Neural cell (in vitro differentiated cells): ENCODE measurements around the gene FCER2. TPM values are rescaled to one million over a fixed set of nuclear protein-coding genes. Genes with fewer than 3 reads are reported as not detected.

Experiments used
- H2AFZ ChIP-seq: fragments of 200-600, 300-800 bp; sonication (generic), shearing (Covaris generic); 2 replicates; pipeline ENCODE4 v1.6.0; 2014; ENCODE audit warnings: low read depth, mild to moderate bottlenecking, antibody characterized with exemption, low read length, moderate library complexity
- H3F3A ChIP-seq: fragments of 200-600 bp; shearing (Covaris generic); 2 replicates; pipeline ENCODE4 v1.6.1; 2016; ENCODE audit warnings: mild to moderate bottlenecking, moderate library complexity, mixed read lengths, antibody characterized with exemption, low read length; ENCODE audit not compliant: insufficient read depth, poor library complexity, severe bottlenecking
- H3K27ac ChIP-seq: fragments of 200-600, 300-800 bp; sonication (generic), shearing (Covaris generic); 2 replicates; pipeline ENCODE4 v1.5.1; 2014; ENCODE audit warnings: mild to moderate bottlenecking, low read length, moderate library complexity
- H3K27me3 ChIP-seq: fragments of 300-800, 200-600 bp; sonication (generic), shearing (Covaris generic); 2 replicates; pipeline ENCODE4 v1.6.0; 2014; ENCODE audit warnings: mild to moderate bottlenecking, low read depth, low read length, moderate library complexity; ENCODE audit not compliant: insufficient read depth
- H3K36me3 ChIP-seq: fragments of 300-800, 200-600 bp; sonication (generic), shearing (Covaris generic); 2 replicates; pipeline ENCODE4 v1.5.1; 2014; ENCODE audit warnings: mild to moderate bottlenecking, antibody characterized with exemption, low read length, moderate library complexity; ENCODE audit not compliant: insufficient read depth
- H3K4me2 ChIP-seq: fragments of 300-800, 200-600 bp; sonication (generic), shearing (Covaris generic); 2 replicates; pipeline ENCODE4 v1.6.0; 2014; ENCODE audit warnings: mild to moderate bottlenecking, low read length
- H3K4me3 ChIP-seq: fragments of 300-800, 200-600 bp; sonication (generic), shearing (Covaris generic); 2 replicates; pipeline ENCODE4 v1.5.1; 2014; ENCODE audit warnings: mild to moderate bottlenecking, low read length, moderate library complexity
- H3K79me2 ChIP-seq: fragments of 200-600 bp; shearing (Covaris generic); replicated peaks from 2 replicates; pipeline ENCODE4 v1.6.0; 2014; ENCODE audit warnings: mild to moderate bottlenecking, low read length, moderate library complexity; ENCODE audit not compliant: insufficient read depth
- H3K9ac ChIP-seq: fragments of 300-800, 200-600 bp; sonication (generic), shearing (Covaris generic); 2 replicates; pipeline ENCODE4 v1.6.1; 2016; ENCODE audit warnings: mild to moderate bottlenecking, low read length, mixed read lengths
- H3K9me2 ChIP-seq: fragments of 200-600 bp; shearing (Covaris generic); 2 replicates; pipeline ENCODE4 v1.6.1; 2016; ENCODE audit warnings: mild to moderate bottlenecking, low read length, mixed read lengths; ENCODE audit not compliant: insufficient read depth
- H3K9me3 ChIP-seq: fragments of 200-600, 300-800 bp; sonication (generic), shearing (Covaris generic); 2 replicates; pipeline ENCODE4 v1.6.1; 2016; ENCODE audit warnings: mild to moderate bottlenecking, mixed run types, low read length, moderate library complexity, mixed read lengths
- H4K20me1 ChIP-seq: fragments of 200-600 bp; shearing (Covaris generic); 2 replicates; pipeline ENCODE4 v1.6.1; 2016; ENCODE audit warnings: mild to moderate bottlenecking, mixed run types; ENCODE audit not compliant: insufficient read depth
- EP300 ChIP-seq: fragments of 450-650 bp; conservative IDR thresholded peaks from 2 replicates; pipeline ENCODE4 v1.6.1; 2014; ENCODE audit warnings: antibody characterized with exemption, mild to moderate bottlenecking, moderate library complexity; ENCODE audit not compliant: poor library complexity, severe bottlenecking
- EZH2 ChIP-seq: fragments of 200-600, 300-800 bp; shearing (Covaris generic), sonication (generic); IDR thresholded peaks from 2 replicates; pipeline ENCODE4 v1.6.1; 2014; ENCODE audit warnings: antibody characterized with exemption, low read length, borderline replicate concordance, mild to moderate bottlenecking; ENCODE audit not compliant: insufficient read depth, poor library complexity, severe bottlenecking
- MXI1 ChIP-seq: fragments of 450-650 bp; conservative IDR thresholded peaks from 2 replicates; pipeline ENCODE4 v1.6.1; 2014; ENCODE audit warnings: antibody characterized with exemption, mild to moderate bottlenecking; ENCODE audit not compliant: poor library complexity, severe bottlenecking
- POLR2AphosphoS5 ChIP-seq: IDR thresholded peaks from 2 replicates; pipeline ENCODE4 v1.6.1; 2012
- RAD21 ChIP-seq: fragments of 450-650 bp; conservative IDR thresholded peaks from 2 replicates; pipeline ENCODE4 v1.6.1; 2014; ENCODE audit warnings: antibody characterized with exemption, mild to moderate bottlenecking, moderate library complexity
- SMC3 ChIP-seq: fragments of 450-650 bp; conservative IDR thresholded peaks from 2 replicates; pipeline ENCODE4 v1.6.1; 2014; ENCODE audit warnings: antibody characterized with exemption, mild to moderate bottlenecking, moderate library complexity; ENCODE audit not compliant: poor library complexity
- TAF1 ChIP-seq: IDR thresholded peaks from 2 replicates; pipeline ENCODE4 v1.6.1; 2012; ENCODE audit warnings: low read depth
- polyA plus RNA-seq: library from polyadenylated mRNA; depleted of rRNA; stranded (reverse); fragments of >200 nt; gene quantifications from 2 replicates; pipeline ENCODE4 v1.2.3, GENCODE V29; 2014
- TF ChIP-seq, protein P1 (sequence below): fragments of 450-650 bp; IDR thresholded peaks from 2 replicates; pipeline ENCODE4 v1.5.1; 2014; ENCODE audit warnings: antibody characterized with exemption, mild to moderate bottlenecking, moderate library complexity; ENCODE audit not compliant: poor library complexity, severe bottlenecking
- TF ChIP-seq, protein P2 (sequence below): IDR thresholded peaks from 2 replicates; pipeline ENCODE4 v1.6.1; 2012; ENCODE audit warnings: borderline replicate concordance

Gene FCER2
- polyA plus RNA-seq, 1 donor from 2014 or later, result not detected

DNA sequence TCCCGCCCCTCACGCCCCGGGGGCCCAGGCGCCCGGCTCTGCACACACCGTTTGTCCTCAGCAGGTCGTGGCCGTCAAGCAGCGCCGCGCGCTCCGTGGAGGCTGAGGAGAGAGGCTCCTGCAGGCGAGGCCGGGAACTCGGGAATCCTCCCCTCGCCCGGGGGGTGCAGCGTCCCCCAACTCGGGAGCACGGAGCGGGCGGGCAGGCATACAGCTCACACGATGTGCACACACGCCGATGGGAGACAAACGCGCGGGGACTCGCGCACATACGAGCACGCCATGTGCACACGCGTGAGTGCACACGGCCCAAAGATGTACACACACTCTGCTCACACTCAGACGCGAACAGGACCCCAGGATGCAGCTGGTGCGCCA is 29.3 kb upstream of the FCER2 start:
- no peaks in the 10 kb centered on the region for H3K9me2 ChIP-seq
- H3K9me3 ChIP-seq, result no peaks in the 10 kb centered on the region
- H3K27me3 ChIP-seq, result peaks cover 69% of the 10 kb centered on the region
- H3K9ac ChIP-seq, result no peak overlapping the region
- no peak overlapping the region for H3K4me2 ChIP-seq
- no peaks in the 10 kb centered on the region for H3K79me2 ChIP-seq
- no peak for TF ChIP-seq RAD21
- TF ChIP-seq, protein P1, sequence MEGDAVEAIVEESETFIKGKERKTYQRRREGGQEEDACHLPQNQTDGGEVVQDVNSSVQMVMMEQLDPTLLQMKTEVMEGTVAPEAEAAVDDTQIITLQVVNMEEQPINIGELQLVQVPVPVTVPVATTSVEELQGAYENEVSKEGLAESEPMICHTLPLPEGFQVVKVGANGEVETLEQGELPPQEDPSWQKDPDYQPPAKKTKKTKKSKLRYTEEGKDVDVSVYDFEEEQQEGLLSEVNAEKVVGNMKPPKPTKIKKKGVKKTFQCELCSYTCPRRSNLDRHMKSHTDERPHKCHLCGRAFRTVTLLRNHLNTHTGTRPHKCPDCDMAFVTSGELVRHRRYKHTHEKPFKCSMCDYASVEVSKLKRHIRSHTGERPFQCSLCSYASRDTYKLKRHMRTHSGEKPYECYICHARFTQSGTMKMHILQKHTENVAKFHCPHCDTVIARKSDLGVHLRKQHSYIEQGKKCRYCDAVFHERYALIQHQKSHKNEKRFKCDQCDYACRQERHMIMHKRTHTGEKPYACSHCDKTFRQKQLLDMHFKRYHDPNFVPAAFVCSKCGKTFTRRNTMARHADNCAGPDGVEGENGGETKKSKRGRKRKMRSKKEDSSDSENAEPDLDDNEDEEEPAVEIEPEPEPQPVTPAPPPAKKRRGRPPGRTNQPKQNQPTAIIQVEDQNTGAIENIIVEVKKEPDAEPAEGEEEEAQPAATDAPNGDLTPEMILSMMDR, result no peak
- no peak for TF ChIP-seq SMC3
- no peak for TF ChIP-seq EP300
- TF ChIP-seq EZH2, result no peak
- TF ChIP-seq, protein P2, sequence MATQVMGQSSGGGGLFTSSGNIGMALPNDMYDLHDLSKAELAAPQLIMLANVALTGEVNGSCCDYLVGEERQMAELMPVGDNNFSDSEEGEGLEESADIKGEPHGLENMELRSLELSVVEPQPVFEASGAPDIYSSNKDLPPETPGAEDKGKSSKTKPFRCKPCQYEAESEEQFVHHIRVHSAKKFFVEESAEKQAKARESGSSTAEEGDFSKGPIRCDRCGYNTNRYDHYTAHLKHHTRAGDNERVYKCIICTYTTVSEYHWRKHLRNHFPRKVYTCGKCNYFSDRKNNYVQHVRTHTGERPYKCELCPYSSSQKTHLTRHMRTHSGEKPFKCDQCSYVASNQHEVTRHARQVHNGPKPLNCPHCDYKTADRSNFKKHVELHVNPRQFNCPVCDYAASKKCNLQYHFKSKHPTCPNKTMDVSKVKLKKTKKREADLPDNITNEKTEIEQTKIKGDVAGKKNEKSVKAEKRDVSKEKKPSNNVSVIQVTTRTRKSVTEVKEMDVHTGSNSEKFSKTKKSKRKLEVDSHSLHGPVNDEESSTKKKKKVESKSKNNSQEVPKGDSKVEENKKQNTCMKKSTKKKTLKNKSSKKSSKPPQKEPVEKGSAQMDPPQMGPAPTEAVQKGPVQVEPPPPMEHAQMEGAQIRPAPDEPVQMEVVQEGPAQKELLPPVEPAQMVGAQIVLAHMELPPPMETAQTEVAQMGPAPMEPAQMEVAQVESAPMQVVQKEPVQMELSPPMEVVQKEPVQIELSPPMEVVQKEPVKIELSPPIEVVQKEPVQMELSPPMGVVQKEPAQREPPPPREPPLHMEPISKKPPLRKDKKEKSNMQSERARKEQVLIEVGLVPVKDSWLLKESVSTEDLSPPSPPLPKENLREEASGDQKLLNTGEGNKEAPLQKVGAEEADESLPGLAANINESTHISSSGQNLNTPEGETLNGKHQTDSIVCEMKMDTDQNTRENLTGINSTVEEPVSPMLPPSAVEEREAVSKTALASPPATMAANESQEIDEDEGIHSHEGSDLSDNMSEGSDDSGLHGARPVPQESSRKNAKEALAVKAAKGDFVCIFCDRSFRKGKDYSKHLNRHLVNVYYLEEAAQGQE, result no peak
- TF ChIP-seq TAF1, result no peak
- no peak for TF ChIP-seq POLR2AphosphoS5
- TF ChIP-seq MXI1, result no peak
- H3F3A ChIP-seq, result no peaks in the 10 kb centered on the region
- no peaks in the 10 kb centered on the region for H4K20me1 ChIP-seq
- no peaks in the 10 kb centered on the region for H3K36me3 ChIP-seq
- H3K4me3 ChIP-seq, result no peak overlapping the region
- H3K27ac ChIP-seq, result no peak overlapping the region
- H2AFZ ChIP-seq, result no peak overlapping the region

DNA sequence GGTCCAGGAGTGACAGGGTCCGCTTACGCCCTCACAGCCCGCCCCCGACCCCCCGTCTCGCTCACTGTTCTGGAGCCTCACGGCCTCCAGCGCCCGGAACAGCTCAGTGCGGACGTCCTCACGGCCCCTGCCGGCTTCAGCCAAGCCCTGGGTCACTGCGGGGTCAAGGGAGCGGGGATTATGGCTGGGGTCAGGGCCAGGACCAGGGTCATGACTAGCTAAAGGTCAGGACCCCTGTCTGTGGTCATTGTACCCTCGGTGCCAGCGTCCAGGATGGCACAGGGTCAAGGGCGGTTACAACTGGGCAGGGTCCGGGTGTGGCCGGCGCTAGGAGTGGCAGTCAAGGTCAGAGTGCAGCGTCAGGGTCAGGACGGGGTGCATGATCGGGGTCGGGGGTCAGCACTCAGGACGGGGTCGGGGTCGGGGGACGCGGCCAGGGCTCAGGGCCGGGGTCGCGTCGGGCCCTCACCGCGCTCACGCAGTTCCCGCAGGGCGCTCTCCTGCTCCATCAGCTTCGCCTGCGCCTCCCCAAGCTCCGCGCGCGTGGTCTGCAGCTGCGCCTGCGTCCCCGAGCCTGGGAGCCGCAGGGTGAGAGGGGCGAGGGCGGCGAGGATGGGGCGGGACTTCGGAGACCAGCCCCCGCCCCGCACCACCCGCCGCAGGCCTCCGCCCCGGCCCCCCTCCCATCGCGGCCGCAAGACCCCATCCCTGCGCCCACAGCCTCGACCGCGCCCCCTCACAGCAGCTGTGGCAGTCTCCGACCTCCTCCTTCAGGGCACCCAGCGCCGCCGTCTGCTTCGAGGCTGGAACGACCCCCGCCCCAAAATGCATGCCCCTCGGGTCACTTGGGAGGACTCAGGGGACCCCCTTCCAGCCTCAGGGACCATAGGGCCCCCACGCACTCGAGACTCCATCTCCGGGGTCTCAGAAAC is 28.6 kb upstream of the FCER2 start:
- Histone ChIP-seq H3K27me3 (peaks cover 66% of the 10 kb centered on the region), H3K4me2 (no peak overlapping the region), H3K27ac (no peak overlapping the region), H4K20me1 (no peaks in the 10 kb centered on the region), H3K4me3 (peak overlapping the region; percentile 41), H3K9me3 (no peaks in the 10 kb centered on the region), H3F3A (no peaks in the 10 kb centered on the region), H2AFZ (no peak overlapping the region), H3K9ac (no peak overlapping the region), H3K36me3 (no peaks in the 10 kb centered on the region), H3K9me2 (no peaks in the 10 kb centered on the region), H3K79me2 (no peaks in the 10 kb centered on the region)
- no peak for TF ChIP-seq TAF1
- TF ChIP-seq MXI1, result no peak
- no peak for TF ChIP-seq SMC3
- TF ChIP-seq EP300, result no peak
- no peak for TF ChIP-seq RAD21
- TF ChIP-seq, protein P2, result no peak
- TF ChIP-seq POLR2AphosphoS5, result no peak
- TF ChIP-seq, protein P1, result no peak
- no peak for TF ChIP-seq EZH2
